B cell (primary cell): ENCODE measurements around the gene PLBD2.

ENCODE experiments used
- EZH2 ChIP-seq: IDR thresholded peaks from 2 replicates; pipeline ENCODE4 v1.6.1; 2012; ENCODE audit warnings: borderline replicate concordance, low read depth, mild to moderate bottlenecking, moderate library complexity, low read length; ENCODE audit not compliant: insufficient read depth, poor library complexity, severe bottlenecking
- TF ChIP-seq, protein P1 (sequence below): fragments of 200-600 bp; IDR thresholded peaks from one replicate; pipeline ENCODE4 v1.8.0; 2022; ENCODE audit warnings: antibody characterized with exemption, mild to moderate bottlenecking

DNA sequence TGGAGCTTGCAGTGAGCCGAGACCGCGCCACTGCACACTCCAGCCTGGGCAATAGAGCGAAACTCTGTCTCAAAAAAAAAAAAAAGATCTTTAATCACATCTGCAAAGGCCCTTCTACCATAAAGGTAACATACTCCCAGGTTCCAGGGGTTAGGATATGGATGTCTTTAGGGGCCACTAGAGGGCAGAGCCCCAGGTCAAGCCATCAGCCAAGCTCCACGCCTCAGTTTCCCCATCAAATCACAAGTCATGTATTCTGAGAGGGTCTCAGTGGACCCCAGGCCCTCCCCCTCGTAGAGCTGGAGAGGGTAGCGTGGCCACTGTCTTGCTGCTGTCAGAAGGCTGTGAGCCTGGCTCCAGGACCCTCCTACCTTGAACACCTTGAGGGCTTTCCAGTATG, 42.2 kb upstream of the PLBD2 start:
- no peak for TF ChIP-seq EZH2
- TF ChIP-seq, protein P1, sequence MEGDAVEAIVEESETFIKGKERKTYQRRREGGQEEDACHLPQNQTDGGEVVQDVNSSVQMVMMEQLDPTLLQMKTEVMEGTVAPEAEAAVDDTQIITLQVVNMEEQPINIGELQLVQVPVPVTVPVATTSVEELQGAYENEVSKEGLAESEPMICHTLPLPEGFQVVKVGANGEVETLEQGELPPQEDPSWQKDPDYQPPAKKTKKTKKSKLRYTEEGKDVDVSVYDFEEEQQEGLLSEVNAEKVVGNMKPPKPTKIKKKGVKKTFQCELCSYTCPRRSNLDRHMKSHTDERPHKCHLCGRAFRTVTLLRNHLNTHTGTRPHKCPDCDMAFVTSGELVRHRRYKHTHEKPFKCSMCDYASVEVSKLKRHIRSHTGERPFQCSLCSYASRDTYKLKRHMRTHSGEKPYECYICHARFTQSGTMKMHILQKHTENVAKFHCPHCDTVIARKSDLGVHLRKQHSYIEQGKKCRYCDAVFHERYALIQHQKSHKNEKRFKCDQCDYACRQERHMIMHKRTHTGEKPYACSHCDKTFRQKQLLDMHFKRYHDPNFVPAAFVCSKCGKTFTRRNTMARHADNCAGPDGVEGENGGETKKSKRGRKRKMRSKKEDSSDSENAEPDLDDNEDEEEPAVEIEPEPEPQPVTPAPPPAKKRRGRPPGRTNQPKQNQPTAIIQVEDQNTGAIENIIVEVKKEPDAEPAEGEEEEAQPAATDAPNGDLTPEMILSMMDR = no peak
